Upper lobe of right lung (tissue), 1 donor: ENCODE results near the gene UGT1A1. TPM values are rescaled to one million over a fixed set of nuclear protein-coding genes. Genes with fewer than 3 reads are reported as not detected.

Source experiments
- ATAC-seq: fragments of 200-7000 bp; cut with Tn5 transposase; one replicate; pipeline ENCODE4 v1.9.1; 2020; ENCODE audit warnings: mild to moderate bottlenecking, moderate library complexity
- DNase-seq: peaks from one replicate; pipeline ENCODE4 v3.0.0-alpha.2; 2020
- H3K27ac ChIP-seq: fragments of 200-600 bp; one replicate; pipeline ENCODE4 v1.8.0; 2022
- H3K27me3 ChIP-seq: fragments of 200-600 bp; one replicate; pipeline ENCODE4 v1.8.0; 2022; ENCODE audit warnings: mild to moderate bottlenecking
- H3K36me3 ChIP-seq: fragments of 200-600 bp; one replicate; pipeline ENCODE4 v1.8.0; 2022
- H3K4me1 ChIP-seq: fragments of 200-600 bp; one replicate; pipeline ENCODE4 v1.8.0; 2022
- H3K4me3 ChIP-seq: fragments of 200-600 bp; one replicate; pipeline ENCODE4 v1.8.0; 2022; ENCODE audit warnings: mild to moderate bottlenecking
- H3K9me3 ChIP-seq: fragments of 200-600 bp; one replicate; pipeline ENCODE4 v1.8.0; 2022
- intact Hi-C: fragments of 100-400 bp; cut with DNase I; formaldehyde crosslinking; loops from one replicate; pipeline ENCODE4 v1.11.0; 2022
- total RNA-seq: library from RNA; stranded (reverse); fragmentation: NEBNext Ultra II Directional; extraction: Animal tissue kit (Norgen Biotek cat#: 25700); gene quantifications from one replicate; pipeline ENCODE4 v1.2.1, GENCODE V29; 2021
- TF ChIP-seq, protein P1 (sequence below): fragments of 200-600 bp; IDR thresholded peaks from one replicate; pipeline ENCODE4 v1.8.0; 2022; ENCODE audit warnings: antibody characterized with exemption
- donor health status: DM: no; HTN: yes; CAD: no; lungs with severe emphysema.

The UGT1A1 gene
- total RNA-seq, 1 donor from 2014 or later, result not detected

DNA sequence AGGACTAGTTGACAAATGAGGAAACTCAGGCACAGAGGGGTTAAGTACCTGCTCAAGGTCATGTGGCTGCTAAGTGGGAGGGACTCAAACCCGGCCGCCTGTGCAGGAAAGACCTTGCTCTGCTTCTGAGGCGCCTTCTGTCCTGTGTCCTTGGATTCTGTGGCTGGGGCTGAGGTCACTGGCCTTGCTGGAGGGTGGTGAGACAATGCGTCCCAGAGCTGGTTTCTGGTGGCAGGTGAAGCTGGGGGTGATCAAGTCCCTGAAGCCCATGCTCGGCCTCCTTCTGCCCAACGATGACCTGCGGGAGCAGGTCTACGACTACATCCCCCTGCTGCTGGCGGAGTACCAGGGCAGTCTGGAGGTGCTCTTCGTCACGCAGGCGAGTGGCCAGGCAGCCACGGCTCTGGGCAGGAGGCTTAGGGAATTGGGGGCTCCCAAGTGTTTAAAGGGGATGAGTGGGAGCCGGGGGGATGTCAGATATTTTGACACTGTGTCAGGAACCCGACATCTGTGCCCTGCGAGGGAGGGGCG, 34.1 kb downstream of the UGT1A1 start:
- H3K4me1 ChIP-seq, result no peaks in the 10 kb centered on the region
- H3K9me3 ChIP-seq, result no peaks in the 10 kb centered on the region
- TF ChIP-seq, protein P1, sequence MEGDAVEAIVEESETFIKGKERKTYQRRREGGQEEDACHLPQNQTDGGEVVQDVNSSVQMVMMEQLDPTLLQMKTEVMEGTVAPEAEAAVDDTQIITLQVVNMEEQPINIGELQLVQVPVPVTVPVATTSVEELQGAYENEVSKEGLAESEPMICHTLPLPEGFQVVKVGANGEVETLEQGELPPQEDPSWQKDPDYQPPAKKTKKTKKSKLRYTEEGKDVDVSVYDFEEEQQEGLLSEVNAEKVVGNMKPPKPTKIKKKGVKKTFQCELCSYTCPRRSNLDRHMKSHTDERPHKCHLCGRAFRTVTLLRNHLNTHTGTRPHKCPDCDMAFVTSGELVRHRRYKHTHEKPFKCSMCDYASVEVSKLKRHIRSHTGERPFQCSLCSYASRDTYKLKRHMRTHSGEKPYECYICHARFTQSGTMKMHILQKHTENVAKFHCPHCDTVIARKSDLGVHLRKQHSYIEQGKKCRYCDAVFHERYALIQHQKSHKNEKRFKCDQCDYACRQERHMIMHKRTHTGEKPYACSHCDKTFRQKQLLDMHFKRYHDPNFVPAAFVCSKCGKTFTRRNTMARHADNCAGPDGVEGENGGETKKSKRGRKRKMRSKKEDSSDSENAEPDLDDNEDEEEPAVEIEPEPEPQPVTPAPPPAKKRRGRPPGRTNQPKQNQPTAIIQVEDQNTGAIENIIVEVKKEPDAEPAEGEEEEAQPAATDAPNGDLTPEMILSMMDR, result no peak
- ATAC-seq, result no peak
- no peaks in the 10 kb centered on the region for H3K27me3 ChIP-seq
- H3K27ac ChIP-seq, result no peak overlapping the region
- no peaks in the 10 kb centered on the region for H3K36me3 ChIP-seq
- no peak overlapping the region for H3K4me3 ChIP-seq
- DNase-seq, result peak; percentile 47
- intact Hi-C loops, result no loop called here

DNA sequence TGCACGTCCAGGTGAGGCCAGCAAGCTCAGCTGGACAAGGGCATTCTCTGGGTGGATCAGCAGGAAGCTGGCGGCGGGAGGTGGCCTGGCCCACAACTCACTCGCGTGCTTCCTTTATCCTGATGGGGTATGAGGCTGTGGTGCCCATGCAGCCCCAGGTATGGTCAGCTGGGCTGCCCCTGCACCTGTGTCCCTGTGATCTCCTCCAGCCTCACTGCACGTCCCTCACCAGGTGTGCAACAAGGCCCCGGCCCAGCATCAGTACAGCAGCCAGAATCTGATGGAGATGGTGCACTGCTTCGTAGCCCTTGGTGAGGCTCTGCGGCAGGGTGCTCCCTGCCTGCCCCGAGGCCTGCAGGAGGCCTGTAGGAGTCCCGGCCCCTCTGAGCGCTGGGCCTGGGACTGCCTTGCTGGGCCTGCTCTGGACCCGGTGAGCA, 35.7 kb downstream of the UGT1A1 start:
- Histone ChIP-seq H3K4me3 (no peak overlapping the region), H3K27ac (no peak overlapping the region), H3K36me3 (no peaks in the 10 kb centered on the region), H3K9me3 (no peaks in the 10 kb centered on the region), H3K27me3 (no peaks in the 10 kb centered on the region), H3K4me1 (no peaks in the 10 kb centered on the region)
- intact Hi-C loops, result no loop called here
- DNase-seq (peak; percentile 54), ATAC-seq (no peak)
- TF ChIP-seq, protein P1, result no peak

DNA sequence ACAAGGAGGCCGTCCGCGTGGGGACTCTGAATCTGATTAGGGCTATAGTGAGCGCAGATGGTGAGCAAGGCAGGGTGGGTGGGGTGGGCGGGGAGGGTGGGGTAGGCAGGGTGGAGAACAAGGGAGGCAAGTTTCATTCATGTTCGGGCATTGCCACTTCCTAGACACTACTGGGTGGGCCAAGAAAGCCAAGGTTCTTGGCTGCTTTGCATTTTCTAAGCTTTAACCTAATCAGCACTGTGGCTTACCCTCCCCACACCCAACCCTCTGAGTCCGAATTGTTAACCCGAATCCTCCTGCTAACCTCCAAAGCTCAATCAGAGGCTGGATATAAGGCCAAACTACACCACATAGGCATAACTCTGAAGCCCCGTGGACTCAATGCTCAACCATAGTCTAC, 36.2 kb downstream of the UGT1A1 start:
- Histone ChIP-seq H3K4me1 (no peaks in the 10 kb centered on the region), H3K36me3 (no peaks in the 10 kb centered on the region), H3K4me3 (no peak overlapping the region), H3K27ac (no peak overlapping the region), H3K27me3 (no peaks in the 10 kb centered on the region), H3K9me3 (no peaks in the 10 kb centered on the region)
- ATAC-seq (no peak), DNase-seq (no peak)
- TF ChIP-seq, protein P1, result no peak
- intact Hi-C loops, result no loop called here

DNA sequence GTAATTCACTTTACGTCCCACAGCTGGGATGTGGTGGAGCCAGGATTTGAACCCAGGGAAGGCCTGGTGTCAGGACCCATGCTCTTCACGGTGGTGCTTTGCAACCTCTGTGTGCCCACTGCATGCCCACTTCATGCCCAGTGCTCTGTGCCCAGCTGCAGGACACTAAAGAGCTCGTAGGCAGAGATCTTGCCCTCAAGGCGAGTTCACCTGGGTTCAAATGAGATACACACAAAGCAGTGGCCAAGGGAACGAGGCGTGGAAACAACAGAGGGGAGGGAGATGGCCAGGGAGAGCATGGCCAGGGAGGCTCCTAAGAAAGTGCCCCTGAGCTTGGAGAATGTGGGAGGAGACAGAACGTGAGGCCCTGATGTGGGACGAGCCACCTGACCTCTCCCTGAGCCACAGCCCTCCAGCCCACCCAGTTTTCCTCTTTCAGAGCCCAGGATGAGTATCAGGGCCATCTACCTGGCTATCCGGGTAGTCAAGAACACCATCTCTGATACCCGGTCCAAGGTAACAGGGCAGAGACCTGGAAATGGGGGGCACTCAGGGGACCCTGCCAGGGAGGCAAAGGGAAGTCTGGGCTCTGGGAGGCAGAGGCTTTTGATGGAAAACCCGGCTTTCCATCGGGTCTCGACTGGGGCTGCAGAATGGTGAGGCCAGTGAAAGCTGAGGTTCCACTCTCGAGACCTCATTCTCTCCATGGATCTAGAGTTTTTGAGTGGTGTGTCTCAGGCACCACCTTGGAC, 38.4 kb downstream of the UGT1A1 start:
- no peak overlapping the region for H3K4me3 ChIP-seq
- DNase-seq (peak; percentile 49), ATAC-seq (no peak)
- intact Hi-C loops, result no loop called here
- TF ChIP-seq, protein P1, result no peak
- H3K9me3 ChIP-seq, result no peaks in the 10 kb centered on the region
- no peaks in the 10 kb centered on the region for H3K27me3 ChIP-seq
- H3K4me1 ChIP-seq, result no peaks in the 10 kb centered on the region
- no peak overlapping the region for H3K27ac ChIP-seq
- H3K36me3 ChIP-seq, result no peaks in the 10 kb centered on the region

DNA sequence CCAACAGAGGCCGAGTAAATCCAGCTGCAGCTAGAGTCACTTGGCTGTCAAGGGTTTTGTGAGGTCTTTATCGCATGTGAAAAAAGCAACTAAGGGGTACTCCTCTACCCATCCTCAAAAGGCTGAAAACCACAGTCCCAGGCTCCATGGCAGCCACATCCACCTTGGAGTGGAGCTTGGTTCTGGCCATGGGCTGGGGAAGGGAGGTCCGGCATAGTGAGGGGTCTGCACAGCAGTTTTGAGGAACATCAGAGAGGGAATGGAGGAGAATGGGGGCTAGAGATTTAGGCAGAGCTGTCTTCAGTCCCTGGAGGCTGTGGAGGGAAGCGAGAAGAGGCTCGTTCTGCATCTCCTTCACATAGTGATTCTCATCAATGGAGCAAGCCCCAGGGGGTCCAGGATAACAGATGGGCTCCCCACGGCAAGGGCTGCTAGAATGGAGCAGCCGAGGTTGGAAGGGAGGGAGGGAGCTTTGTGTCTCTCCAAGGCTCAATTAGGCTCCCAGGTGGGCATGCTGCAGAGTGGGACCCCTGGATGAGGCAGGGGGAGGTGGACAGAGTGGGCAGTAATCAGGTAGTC, 39.1 kb downstream of the UGT1A1 start:
- no peak overlapping the region for H3K4me3 ChIP-seq
- no peak for ATAC-seq
- H3K9me3 ChIP-seq, result no peaks in the 10 kb centered on the region
- no peak overlapping the region for H3K27ac ChIP-seq
- intact Hi-C loops, result no loop called here
- TF ChIP-seq, protein P1, result no peak
- no peaks in the 10 kb centered on the region for H3K27me3 ChIP-seq
- DNase-seq, result no peak
- no peaks in the 10 kb centered on the region for H3K36me3 ChIP-seq
- H3K4me1 ChIP-seq, result no peaks in the 10 kb centered on the region
